K562 (cell line): Measurements from ENCODE around the gene SRRD. TPM values are rescaled to one million over a fixed set of nuclear protein-coding genes. Genes with fewer than 3 reads are reported as not detected.

Experiments
- ATAC-seq: fragments of 200-7000 bp; cut with Tn5 transposase; 3 replicates; pipeline ENCODE4 v1.9.1; 2020; ENCODE audit warnings: moderate library complexity
- BruUV-seq: library from RNA; stranded (reverse); fragments of 400-500 nt; replicated peaks from 2 replicates; lab custom pipeline; 2021; lab: Mats Ljungman, UMichigan
- CTCF ChIA-PET: fragments of 300-600 bp; formaldehyde crosslinking; extraction: SDS; loops from one replicate; lab custom pipeline; 2021; ENCODE audit warnings: low intra/inter-chr PET ratio; lab: Yijun Ruan, JAX
- POLR2A ChIA-PET: fragments of 300-600, 350-650 bp; sonication (Branson Sonifier 250); formaldehyde crosslinking; extraction: SDS; loops from one replicate; lab custom pipeline; 2021; ENCODE audit warnings: antibody characterized with exemption, inconsistent platforms; lab: Yijun Ruan, JAX
- DNase-seq, 4 experiments: peaks; one replicate each; pipeline versions ENCODE4 v3.0.0 to v3.0.0-alpha.2; 2011 to 2018; ENCODE audit warnings: low spot score in 3 of 4, mixed read lengths in 3 of 4; ENCODE audit errors: extremely low read depth in 1 of 4
- FAIRE-seq: peaks from 2 replicates; lab custom pipeline; 2011; peaks lifted over from hg19 to GRCh38; lab: Jason Lieb, UNC
- H2AFZ ChIP-seq: 2 replicates; pipeline ENCODE4 v1.6.0; 2011; ENCODE audit warnings: low read depth, low read length, control low read depth, inconsistent platforms
- H3K27ac ChIP-seq: fragments of 200-600 bp; 3 replicates; pipeline ENCODE4 v1.8.0; 2011; ENCODE audit warnings: low read depth, mild to moderate bottlenecking, control low read depth, inconsistent platforms, low read length, moderate library complexity, mixed read lengths; ENCODE audit errors: extremely low read depth
- H3K27me3 ChIP-seq, 2 experiments: fragments of 300-600 bp in 1 of 2; 2 replicates in 1 of 2; 3 replicates in 1 of 2; pipeline versions ENCODE4 v1.6.0 to v1.8.0; 2011; ENCODE audit warnings: inconsistent platforms in 2 of 2, low read length in 2 of 2, mild to moderate bottlenecking in 1 of 2, mixed read lengths in 1 of 2, moderate library complexity in 1 of 2; ENCODE audit not compliant: control insufficient read depth in 2 of 2, insufficient read depth in 2 of 2
- H3K36me3 ChIP-seq: fragments of 300-600 bp; 3 replicates; pipeline ENCODE4 v1.8.0; 2011; ENCODE audit warnings: mild to moderate bottlenecking, low read length, inconsistent platforms; ENCODE audit not compliant: control insufficient read depth, insufficient read depth
- H3K4me1 ChIP-seq, 2 experiments: fragments of 200-600 bp in 1 of 2; replicated peaks in 1 of 2; 2 replicates in 1 of 2; 3 replicates in 1 of 2; pipeline versions ENCODE4 v1.5.1 to v1.8.0; 2011; ENCODE audit warnings: inconsistent platforms in 2 of 2, low read length in 2 of 2, mild to moderate bottlenecking in 1 of 2, mixed read lengths in 1 of 2, moderate library complexity in 1 of 2; ENCODE audit not compliant: control insufficient read depth in 2 of 2, insufficient read depth in 2 of 2
- H3K4me2 ChIP-seq: 2 replicates; pipeline ENCODE4 v1.6.1; 2011; ENCODE audit warnings: low read length, control low read depth, inconsistent platforms, mixed read lengths; ENCODE audit not compliant: insufficient read depth
- H3K4me3 ChIP-seq: fragments of 200-600 bp; sonication (generic), shearing (Covaris generic); 2 replicates; pipeline ENCODE4 v1.5.1; 2016; ENCODE audit warnings: control low read depth, inconsistent platforms
- H3K79me2 ChIP-seq: fragments of 200-600 bp; 3 replicates; pipeline ENCODE4 v1.8.0; 2011; ENCODE audit warnings: low read length, inconsistent platforms; ENCODE audit not compliant: control insufficient read depth, insufficient read depth
- H3K9ac ChIP-seq, 2 experiments: 2 replicates each; pipeline versions ENCODE4 v1.6.0 to v1.6.1; 2011; ENCODE audit warnings: low read depth in 2 of 2, low read length in 2 of 2, control low read depth in 1 of 2, inconsistent platforms in 1 of 2, mild to moderate bottlenecking in 1 of 2, mixed read lengths in 1 of 2; ENCODE audit not compliant: insufficient read depth in 1 of 2
- H3K9me1 ChIP-seq: one replicate; pipeline ENCODE4 v1.6.0; 2011; ENCODE audit warnings: inconsistent platforms, mild to moderate bottlenecking, low read length, moderate library complexity; ENCODE audit not compliant: control insufficient read depth, insufficient read depth
- H3K9me3 ChIP-seq: replicated peaks from 2 replicates; pipeline ENCODE4 v1.5.1; 2011; ENCODE audit warnings: low read depth, low read length, inconsistent platforms; ENCODE audit not compliant: control insufficient read depth, insufficient read depth
- H4K20me1 ChIP-seq: replicated peaks from 2 replicates; pipeline ENCODE4 v1.6.1; 2011; ENCODE audit warnings: low read length, inconsistent platforms, mixed read lengths; ENCODE audit not compliant: control insufficient read depth, insufficient read depth
- ATF1 ChIP-seq, 2 experiments: fragments of 450-650 bp in 1 of 2; IDR thresholded peaks; 2 replicates each; pipeline ENCODE4 v1.6.1; 2016; ENCODE audit warnings: missing compliant biosample characterization in 1 of 2, missing genetic modification characterization in 1 of 2
- BCL6 ChIP-seq: fragments of 250-450 bp; sonication (Bioruptor Pico); IDR thresholded peaks from 2 replicates; pipeline ENCODE4 v1.4.0; 2020
- MAZ ChIP-seq, 2 experiments: fragments of 450-650 bp in 1 of 2; sonication (generic) in 1 of 2; formaldehyde crosslinking; IDR thresholded peaks in 1 of 2; conservative IDR thresholded peaks in 1 of 2; 2 replicates each; pipeline versions ENCODE4 v1.4.0 to v1.5.0; 2020; ENCODE audit warnings: mild to moderate bottlenecking in 1 of 2, missing genetic modification reagents in 1 of 2
- NFE2L1 ChIP-seq: fragments of 450-650 bp; IDR thresholded peaks from 2 replicates; pipeline ENCODE4 v1.6.1; 2016; ENCODE audit warnings: missing genetic modification characterization, low read depth, mild to moderate bottlenecking, missing compliant biosample characterization, moderate library complexity, borderline replicate concordance
- RBM17 ChIP-seq: fragments of 200-400 bp; formaldehyde crosslinking; IDR thresholded peaks from 2 replicates; pipeline ENCODE4 v1.6.1; 2017; ENCODE audit warnings: low read depth, mild to moderate bottlenecking, low read length, borderline replicate concordance
- SIRT6 ChIP-seq: IDR thresholded peaks from one replicate; pipeline ENCODE4 v1.6.1; 2012; ENCODE audit warnings: low read depth, mild to moderate bottlenecking, control low read depth, inconsistent platforms, low read length, moderate library complexity
- SRSF9 ChIP-seq: fragments of 200-400 bp; formaldehyde crosslinking; IDR thresholded peaks from 2 replicates; pipeline ENCODE4 v1.6.1; 2017; ENCODE audit warnings: low read depth, low read length, borderline replicate concordance
- TAL1 ChIP-seq: fragments of 450-650 bp; IDR thresholded peaks from 2 replicates; pipeline ENCODE4 v1.6.1; 2016; ENCODE audit warnings: mild to moderate bottlenecking
- ZNF384 ChIP-seq: IDR thresholded peaks from 2 replicates; pipeline ENCODE4 v1.6.1; 2012; ENCODE audit warnings: low read depth, low read length, improper control_type of control experiment
- WGBS: fragments of 100-300 bp; shearing (Covaris generic); methylation state at CpG from one replicate; pipeline ENCODE4 v1.1.6; 2016; ENCODE audit warnings: low coverage, mixed read lengths; ENCODE audit not compliant: insufficient coverage; ENCODE audit errors: missing lambda C conversion rate; 5-methylcytosine and 5-hydroxymethylcytosine counted together
- in situ Hi-C: fragments of 300-500 bp; cut with MboI; formaldehyde crosslinking; loops from 4 replicates; pipeline ENCODE4 v1.15.0; 2018; ENCODE audit warnings: inconsistent platforms, mixed read lengths
- intact Hi-C: fragments of 100-400 bp; cut with micrococcal nuclease; formaldehyde crosslinking; loops from 2 replicates; pipeline ENCODE4 v1.14.2; 2022
- polyA plus RNA-seq, 8 experiments: library from polyadenylated mRNA; depleted of rRNA in 4 of 8; stranded (reverse) in 5 of 8; unstranded in 3 of 8; fragments of >200 nt; fragmentation: Nextera tagmentation in 2 of 8; fragmentation: Illumina TruSeq in 1 of 8; extraction: Ambion mirVana in 2 of 8; extraction: Trizol in 1 of 8; gene quantifications; 2 replicates each; pipeline versions ENCODE4 v1.2.1 to v1.2.3, GENCODE V29; 2011 to 2014; ENCODE audit warnings: inconsistent platforms in 1 of 8, missing spikeins in 1 of 8
- total RNA-seq, 7 experiments: library from RNA; depleted of rRNA in 6 of 7; stranded (reverse); fragments of >200 nt in 6 of 7; fragmentation: Illumina TruSeq in 2 of 7; extraction: Trizol in 2 of 7; gene quantifications; 2 replicates each; pipeline versions ENCODE4 v1.2.1 to v1.2.3, GENCODE V29; 2011 to 2021; ENCODE audit warnings: low replicate concordance in 1 of 7
- TF ChIP-seq, protein P1 (sequence below): fragments of 250-450 bp; sonication (Bioruptor Pico); IDR thresholded peaks from 2 replicates; pipeline ENCODE4 v1.5.0; 2021
- TF ChIP-seq, protein P2 (sequence below), 2 experiments: fragments of 450-650 bp in 1 of 2; sonication (generic) in 1 of 2; formaldehyde crosslinking in 1 of 2; IDR thresholded peaks in 1 of 2; conservative IDR thresholded peaks in 1 of 2; 2 replicates each; pipeline versions ENCODE4 v1.6.1 to v1.8.1; 2016 to 2023; ENCODE audit warnings: mild to moderate bottlenecking in 2 of 2, moderate library complexity in 2 of 2, inconsistent platforms in 1 of 2, missing genetic modification reagents in 1 of 2
- TF ChIP-seq, protein P3 (sequence below): fragments of 450-650 bp; IDR thresholded peaks from 2 replicates; pipeline ENCODE4 v1.6.1; 2016; ENCODE audit warnings: borderline replicate concordance

Gene SRRD
- total and polyA plus RNA-seq, 9 of the 15 experiments (the other 6 are each of a cell fraction or from before 2014, with no cell fraction given) = 4.9 to 59.4 (median 34.4) TPM

DNA sequence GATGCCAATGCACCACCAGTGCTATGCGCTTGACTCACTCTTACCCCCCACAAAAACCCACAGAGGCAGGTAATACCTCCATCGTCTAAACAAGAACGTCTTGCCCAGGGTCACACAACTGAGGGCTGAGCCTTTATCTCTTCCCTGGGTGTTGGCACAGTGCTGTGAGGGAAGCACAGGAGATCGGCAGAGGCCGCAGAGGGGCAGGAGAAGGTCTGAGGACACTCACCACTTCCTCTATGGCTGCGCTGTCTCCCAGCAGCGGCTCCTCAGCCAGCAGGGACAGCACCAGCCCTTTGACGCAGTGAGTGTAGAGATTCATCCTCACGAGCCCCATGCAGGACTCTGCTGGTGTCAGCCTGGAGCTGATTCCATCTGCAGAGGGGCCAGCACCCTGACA, 20.0 kb upstream of the SRRD start:
- Histone ChIP-seq H3K9ac (peak overlapping the region in 1 of 2 experiments; percentile 17; a peak in 1 of 4 replicates), H4K20me1 (no peaks in the 10 kb centered on the region; the same call in 1 of the 2 replicates), H3K4me2 (no peak overlapping the region), H3K79me2 (peaks cover 11% of the 10 kb centered on the region; the same call in 1 of the 3 replicates), H3K9me3 (no peaks in the 10 kb centered on the region), H3K9me1 (no peaks in the 10 kb centered on the region), H3K4me1 (peaks cover 0 to 5% of the 10 kb centered on the region in 2 experiments; a peak in 3 of 5 replicates), H3K4me3 (no peak overlapping the region), H3K36me3 (peaks cover 93% of the 10 kb centered on the region; the same call in 2 of the 3 replicates), H2AFZ (no peak overlapping the region), H3K27ac (peak overlapping the region; percentile 28; the same call in 1 of the 3 replicates), H3K27me3 (no peaks in the 10 kb centered on the region)
- BruUV-seq = no TSS peak
- in situ Hi-C loops = loop anchor here (5.0 kb wide), 1 partner anchor 61 kb away; no protein-coding TSS in a partner anchor
- ChIA-PET POLR2A (interaction anchor here (1.1 to 1.8 kb wide), 3 partner anchors 13 to 19 kb away, joined by 3 to 7 read pairs (median 3); no protein-coding TSS in a partner anchor), CTCF (no interaction called here)
- no peak for FAIRE-seq
- ATAC-seq = no peak
- WGBS = 77% methylated on average over 8 of the region's 9 CpGs
- no peak for DNase-seq
- intact Hi-C loops = no loop called here
- TF ChIP-seq, protein P1, sequence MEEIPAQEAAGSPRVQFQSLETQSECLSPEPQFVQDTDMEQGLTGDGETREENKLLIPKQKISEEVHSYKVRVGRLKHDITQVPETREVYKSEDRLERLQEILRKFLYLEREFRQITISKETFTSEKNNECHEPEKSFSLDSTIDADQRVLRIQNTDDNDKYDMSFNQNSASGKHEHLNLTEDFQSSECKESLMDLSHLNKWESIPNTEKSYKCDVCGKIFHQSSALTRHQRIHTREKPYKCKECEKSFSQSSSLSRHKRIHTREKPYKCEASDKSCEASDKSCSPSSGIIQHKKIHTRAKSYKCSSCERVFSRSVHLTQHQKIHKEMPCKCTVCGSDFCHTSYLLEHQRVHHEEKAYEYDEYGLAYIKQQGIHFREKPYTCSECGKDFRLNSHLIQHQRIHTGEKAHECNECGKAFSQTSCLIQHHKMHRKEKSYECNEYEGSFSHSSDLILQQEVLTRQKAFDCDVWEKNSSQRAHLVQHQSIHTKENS = no peak
- no peak for TF ChIP-seq SRSF9
- no peak for TF ChIP-seq RBM17
- no peak for TF ChIP-seq ATF1 (CRISPR knock-in tag; IDR thresholded peaks at IDR 0.05)
- no peak for TF ChIP-seq ATF1 (tag; IDR thresholded peaks at IDR 0.05)
- TF ChIP-seq MAZ (CRISPR knock-in tag; conservative IDR thresholded peaks at IDR 0.05 in 1 of 2, IDR thresholded peaks at IDR 0.05 in 1 of 2) = no peak
- TF ChIP-seq SIRT6 = no peak
- TF ChIP-seq, protein P2, sequence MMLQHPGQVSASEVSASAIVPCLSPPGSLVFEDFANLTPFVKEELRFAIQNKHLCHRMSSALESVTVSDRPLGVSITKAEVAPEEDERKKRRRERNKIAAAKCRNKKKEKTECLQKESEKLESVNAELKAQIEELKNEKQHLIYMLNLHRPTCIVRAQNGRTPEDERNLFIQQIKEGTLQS (IDR thresholded peaks at IDR 0.05) = no peak
- TF ChIP-seq, protein P2 (CRISPR knock-in tag; conservative IDR thresholded peaks at IDR 0.05) = no peak
- TF ChIP-seq BCL6 (CRISPR knock-in tag) = no peak
- TF ChIP-seq, protein P3, sequence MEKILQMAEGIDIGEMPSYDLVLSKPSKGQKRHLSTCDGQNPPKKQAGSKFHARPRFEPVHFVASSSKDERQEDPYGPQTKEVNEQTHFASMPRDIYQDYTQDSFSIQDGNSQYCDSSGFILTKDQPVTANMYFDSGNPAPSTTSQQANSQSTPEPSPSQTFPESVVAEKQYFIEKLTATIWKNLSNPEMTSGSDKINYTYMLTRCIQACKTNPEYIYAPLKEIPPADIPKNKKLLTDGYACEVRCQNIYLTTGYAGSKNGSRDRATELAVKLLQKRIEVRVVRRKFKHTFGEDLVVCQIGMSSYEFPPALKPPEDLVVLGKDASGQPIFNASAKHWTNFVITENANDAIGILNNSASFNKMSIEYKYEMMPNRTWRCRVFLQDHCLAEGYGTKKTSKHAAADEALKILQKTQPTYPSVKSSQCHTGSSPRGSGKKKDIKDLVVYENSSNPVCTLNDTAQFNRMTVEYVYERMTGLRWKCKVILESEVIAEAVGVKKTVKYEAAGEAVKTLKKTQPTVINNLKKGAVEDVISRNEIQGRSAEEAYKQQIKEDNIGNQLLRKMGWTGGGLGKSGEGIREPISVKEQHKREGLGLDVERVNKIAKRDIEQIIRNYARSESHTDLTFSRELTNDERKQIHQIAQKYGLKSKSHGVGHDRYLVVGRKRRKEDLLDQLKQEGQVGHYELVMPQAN = no peak
- TF ChIP-seq ZNF384 = no peak
- TF ChIP-seq TAL1 = no peak
- TF ChIP-seq NFE2L1 = no peak
